D721Med (cell line): ENCODE measurements around the gene CFAP410.

ENCODE experiments used
- DNase-seq: peaks from one replicate; pipeline ENCODE4 v3.0.0; 2011; ENCODE audit warnings: low spot score; ENCODE audit not compliant: insufficient read length
- FAIRE-seq: peaks from 2 replicates; lab custom pipeline; 2011; peaks lifted over from hg19 to GRCh38; lab: Jason Lieb, UNC
- TF ChIP-seq, protein P1 (sequence below): IDR thresholded peaks from 2 replicates; pipeline ENCODE4 v1.5.1; 2012; ENCODE audit warnings: mild to moderate bottlenecking, control low read depth; ENCODE audit not compliant: insufficient read depth; ENCODE audit errors: missing control alignments

The CFAP410 gene

GRCh38 chr21:44291936-44292811 lies 47.0 kb downstream of the CFAP410 start:
- FAIRE-seq (no peak), DNase-seq (no peak)
- TF ChIP-seq, protein P1, sequence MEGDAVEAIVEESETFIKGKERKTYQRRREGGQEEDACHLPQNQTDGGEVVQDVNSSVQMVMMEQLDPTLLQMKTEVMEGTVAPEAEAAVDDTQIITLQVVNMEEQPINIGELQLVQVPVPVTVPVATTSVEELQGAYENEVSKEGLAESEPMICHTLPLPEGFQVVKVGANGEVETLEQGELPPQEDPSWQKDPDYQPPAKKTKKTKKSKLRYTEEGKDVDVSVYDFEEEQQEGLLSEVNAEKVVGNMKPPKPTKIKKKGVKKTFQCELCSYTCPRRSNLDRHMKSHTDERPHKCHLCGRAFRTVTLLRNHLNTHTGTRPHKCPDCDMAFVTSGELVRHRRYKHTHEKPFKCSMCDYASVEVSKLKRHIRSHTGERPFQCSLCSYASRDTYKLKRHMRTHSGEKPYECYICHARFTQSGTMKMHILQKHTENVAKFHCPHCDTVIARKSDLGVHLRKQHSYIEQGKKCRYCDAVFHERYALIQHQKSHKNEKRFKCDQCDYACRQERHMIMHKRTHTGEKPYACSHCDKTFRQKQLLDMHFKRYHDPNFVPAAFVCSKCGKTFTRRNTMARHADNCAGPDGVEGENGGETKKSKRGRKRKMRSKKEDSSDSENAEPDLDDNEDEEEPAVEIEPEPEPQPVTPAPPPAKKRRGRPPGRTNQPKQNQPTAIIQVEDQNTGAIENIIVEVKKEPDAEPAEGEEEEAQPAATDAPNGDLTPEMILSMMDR = no peak

GRCh38 chr21:44291078-44291935 lies 47.9 kb downstream of the CFAP410 start:
- DNase-seq = no peak

DNA sequence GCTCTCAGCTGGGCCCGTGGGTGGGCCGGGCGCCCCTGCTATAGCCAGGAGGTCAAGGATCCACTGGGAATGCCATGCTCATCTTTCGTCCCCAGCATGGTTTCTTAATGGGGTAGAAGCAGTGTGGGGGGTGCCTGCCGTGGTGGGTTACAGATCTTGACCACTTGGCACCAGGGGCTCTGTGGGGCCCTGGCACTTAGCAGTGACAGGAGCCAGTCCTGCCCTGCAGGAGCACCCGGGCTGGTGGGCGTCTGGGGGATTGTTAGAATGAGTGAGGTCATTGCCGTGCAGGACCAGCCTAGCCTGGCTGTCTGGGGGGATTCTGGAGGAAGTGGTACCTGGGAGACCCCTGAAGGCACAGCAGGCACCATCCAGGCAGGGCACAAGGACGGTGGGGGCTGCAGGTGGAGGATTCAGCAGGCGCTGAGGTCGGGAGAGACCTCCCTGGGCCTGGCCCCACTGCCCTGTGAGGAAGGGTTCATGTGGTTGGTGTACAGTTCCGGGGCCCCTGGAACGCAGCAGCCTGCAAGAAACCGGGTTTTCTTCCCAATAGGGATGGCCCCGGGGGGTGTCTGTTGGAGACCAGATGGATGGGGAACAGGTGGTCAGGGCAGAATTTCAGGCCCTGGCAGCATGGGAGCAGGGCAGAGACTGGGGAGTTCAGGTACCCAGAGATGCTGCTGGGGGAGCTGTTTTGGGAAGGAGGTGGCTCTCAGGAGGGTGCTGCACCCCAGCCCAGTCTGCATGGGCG lies 48.7 kb downstream of the CFAP410 start:
- TF ChIP-seq, protein P1 = no peak
- no peak for FAIRE-seq
- DNase-seq = no peak

More at GRCh38 chr21:44291078-44291935, 47.9 kb downstream of the CFAP410 start:
- no peak for FAIRE-seq
- TF ChIP-seq, protein P1 = no peak

DNA sequence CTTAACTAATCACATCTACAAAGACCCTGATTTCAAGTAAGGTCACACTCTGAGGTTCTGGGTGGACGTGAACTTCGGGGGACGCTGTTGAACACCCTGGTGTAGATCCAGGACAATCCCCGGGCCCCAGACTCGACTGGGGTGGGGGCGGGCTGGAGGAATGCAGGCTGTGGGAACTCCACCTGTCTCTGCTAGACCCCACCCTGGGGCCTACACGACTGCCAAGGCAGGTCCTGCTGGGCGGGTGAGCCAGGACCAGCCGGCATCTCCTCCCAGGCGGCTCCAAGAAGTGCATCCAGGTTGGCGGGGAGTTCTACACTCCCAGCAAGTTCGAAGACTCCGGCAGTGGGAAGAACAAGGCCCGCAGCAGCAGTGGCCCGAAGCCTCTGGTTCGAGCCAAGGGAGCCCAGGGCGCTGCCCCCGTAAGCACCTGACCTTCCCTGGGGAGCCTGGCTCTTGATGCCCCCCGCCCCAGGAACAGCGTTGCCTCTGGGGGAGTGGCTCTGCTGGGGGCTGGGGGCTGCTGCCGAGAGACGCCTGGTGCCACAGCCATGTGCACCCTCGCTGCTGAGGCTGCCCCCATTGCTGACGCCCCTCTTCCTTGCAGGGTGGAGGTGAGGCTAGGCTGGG lies 49.7 kb downstream of the CFAP410 start:
- TF ChIP-seq, protein P1 = no peak
- DNase-seq (no peak), FAIRE-seq (no peak)

DNA sequence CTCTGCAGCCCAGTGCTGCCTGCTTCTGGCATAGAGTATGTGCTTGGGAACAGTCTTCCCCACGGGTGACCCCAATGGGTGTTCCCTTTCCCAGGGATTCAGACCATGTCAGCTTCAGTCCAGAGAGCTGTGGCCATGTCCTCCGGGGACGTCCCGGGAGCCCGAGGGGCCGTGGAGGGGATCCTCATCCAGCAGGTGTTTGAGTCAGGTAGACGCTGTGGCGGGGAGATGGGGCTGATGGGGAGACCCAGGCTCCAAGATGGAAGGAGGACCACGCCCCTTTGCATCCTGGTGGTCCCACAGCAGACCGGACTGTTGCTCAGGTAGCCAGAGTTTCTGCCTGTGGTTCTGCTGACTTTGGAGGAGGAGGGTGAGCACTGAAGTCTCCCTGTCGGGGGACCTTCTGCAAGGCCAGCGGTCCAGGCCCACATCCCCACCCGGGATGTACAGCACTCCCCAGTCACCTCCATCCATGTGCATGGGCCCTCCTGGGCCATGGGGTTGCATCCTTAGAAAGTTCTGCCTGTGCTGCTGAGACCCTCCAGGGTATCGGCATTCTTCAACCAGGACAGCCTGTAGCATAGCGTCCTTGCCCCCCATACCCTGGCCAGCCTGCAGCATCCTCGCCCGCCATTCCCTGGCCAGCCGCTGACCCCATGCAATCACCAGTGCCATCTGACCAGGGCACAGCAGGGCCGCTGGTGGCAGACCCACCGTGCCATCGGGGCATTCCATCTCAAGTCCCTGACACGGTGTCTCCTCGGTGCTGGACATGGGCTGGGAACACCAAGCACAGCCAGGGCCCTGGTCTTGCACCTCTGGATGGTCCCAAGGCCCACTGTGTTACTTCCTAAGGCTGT lies 50.7 kb downstream of the CFAP410 start:
- TF ChIP-seq, protein P1 = no peak
- FAIRE-seq (no peak), DNase-seq (no peak)
